Measurements from ENCODE around the gene MARF1.

MARF1 gene

GRCh38 chr16:15605839-15606517, 37.0 kb downstream of the MARF1 start:
- H3K36me3 Mint-ChIP-seq (ENCODE audit: low read depth) = peaks cover 99% of the 10 kb centered on the region
- DNase-seq = no peak
- H3K27me3 Mint-ChIP-seq = no peaks in the 10 kb centered on the region
- H3K27ac Mint-ChIP-seq = peak overlapping the region; percentile 68
- peaks cover 14% of the 10 kb centered on the region for H3K4me1 Mint-ChIP-seq (ENCODE audit: low read depth)
- no peaks in the 10 kb centered on the region for H3K9me3 Mint-ChIP-seq
- no peak overlapping the region for H3K4me3 Mint-ChIP-seq

- Mint-ChIP-seq H3K36me3 (ENCODE audit: low read depth) (peaks cover 99% of the 10 kb centered on the region), H3K9me3 (no peaks in the 10 kb centered on the region), H3K27ac (peak overlapping the region; percentile 68), H3K4me3 (no peak overlapping the region), H3K27me3 (no peaks in the 10 kb centered on the region), H3K4me1 (ENCODE audit: low read depth) (peaks cover 6% of the 10 kb centered on the region)
- no peak for DNase-seq
Measured at GRCh38 chr16:15604460-15605440, 38.2 kb downstream of the MARF1 start.

- peaks cover 14% of the 10 kb centered on the region for H3K4me1 Mint-ChIP-seq (ENCODE audit: low read depth)
- DNase-seq = no peak
- no peaks in the 10 kb centered on the region for H3K27me3 Mint-ChIP-seq
- no peak overlapping the region for H3K4me3 Mint-ChIP-seq
- H3K27ac Mint-ChIP-seq = no peak overlapping the region
- H3K9me3 Mint-ChIP-seq = no peaks in the 10 kb centered on the region
- peaks cover 98% of the 10 kb centered on the region for H3K36me3 Mint-ChIP-seq (ENCODE audit: low read depth)
Measured at GRCh38 chr16:15602285-15603044, 40.5 kb downstream of the MARF1 start.

GRCh38 chr16:15601212-15601879, 41.6 kb downstream of the MARF1 start:
- Mint-ChIP-seq H3K4me1 (ENCODE audit: low read depth) (peaks cover 14% of the 10 kb centered on the region), H3K9me3 (no peaks in the 10 kb centered on the region), H3K4me3 (no peak overlapping the region), H3K36me3 (ENCODE audit: low read depth) (peaks cover 98% of the 10 kb centered on the region), H3K27ac (peak overlapping the region; percentile 48), H3K27me3 (no peaks in the 10 kb centered on the region)
- no peak for DNase-seq

- Mint-ChIP-seq H3K4me1 (ENCODE audit: low read depth) (peaks cover 25% of the 10 kb centered on the region), H3K27ac (peak overlapping the region; percentile 42)
Measured at GRCh38 chr16:15599303-15600070, 43.5 kb downstream of the MARF1 start.

GRCh38 chr16:15598648-15599190, 44.2 kb downstream of the MARF1 start:
- Mint-ChIP-seq H3K4me1 (ENCODE audit: low read depth) (peaks cover 30% of the 10 kb centered on the region), H3K4me3 (no peak overlapping the region), H3K27me3 (no peaks in the 10 kb centered on the region)

More at GRCh38 chr16:15599303-15600070, 43.5 kb downstream of the MARF1 start:
- H3K27me3 Mint-ChIP-seq = no peaks in the 10 kb centered on the region
- peaks cover 98% of the 10 kb centered on the region for H3K36me3 Mint-ChIP-seq (ENCODE audit: low read depth)
- H3K4me3 Mint-ChIP-seq = no peak overlapping the region
- no peaks in the 10 kb centered on the region for H3K9me3 Mint-ChIP-seq
- DNase-seq = no peak

GRCh38 chr16:15597822-15598647, 44.9 kb downstream of the MARF1 start:
- Mint-ChIP-seq H3K27me3 (no peaks in the 10 kb centered on the region), H3K4me1 (ENCODE audit: low read depth) (peaks cover 37% of the 10 kb centered on the region), H3K36me3 (ENCODE audit: low read depth) (peaks cover 98% of the 10 kb centered on the region), H3K4me3 (no peak overlapping the region), H3K9me3 (no peaks in the 10 kb centered on the region), H3K27ac (peak overlapping the region; percentile 88)
- no peak for DNase-seq

More at GRCh38 chr16:15598648-15599190, 44.2 kb downstream of the MARF1 start:
- Mint-ChIP-seq H3K9me3 (no peaks in the 10 kb centered on the region), H3K27ac (peak overlapping the region; percentile 88), H3K36me3 (ENCODE audit: low read depth) (peaks cover 98% of the 10 kb centered on the region)
- no peak for DNase-seq

GRCh38 chr16:15597135-15597534, 45.8 kb downstream of the MARF1 start:
- Mint-ChIP-seq H3K4me1 (ENCODE audit: low read depth) (peaks cover 45% of the 10 kb centered on the region), H3K9me3 (no peaks in the 10 kb centered on the region), H3K27ac (peak overlapping the region; percentile 69), H3K27me3 (no peaks in the 10 kb centered on the region), H3K36me3 (ENCODE audit: low read depth) (peaks cover 97% of the 10 kb centered on the region), H3K4me3 (no peak overlapping the region)
- DNase-seq = no peak

- H3K4me3 Mint-ChIP-seq = no peak overlapping the region
- H3K27ac Mint-ChIP-seq = peak overlapping the region; percentile 82
- H3K4me1 Mint-ChIP-seq (ENCODE audit: low read depth) = peaks cover 65% of the 10 kb centered on the region
- H3K36me3 Mint-ChIP-seq (ENCODE audit: low read depth) = peaks cover 79% of the 10 kb centered on the region
- H3K27me3 Mint-ChIP-seq = no peaks in the 10 kb centered on the region
- no peak for DNase-seq
- no peaks in the 10 kb centered on the region for H3K9me3 Mint-ChIP-seq
Measured at GRCh38 chr16:15594711-15595320, 48.1 kb downstream of the MARF1 start.

- Mint-ChIP-seq H3K27ac (peak overlapping the region; percentile 26), H3K4me3 (no peak overlapping the region), H3K27me3 (no peaks in the 10 kb centered on the region), H3K9me3 (no peaks in the 10 kb centered on the region), H3K36me3 (ENCODE audit: low read depth) (peaks cover 77% of the 10 kb centered on the region), H3K4me1 (ENCODE audit: low read depth) (peaks cover 69% of the 10 kb centered on the region)
- no peak for DNase-seq
Measured at GRCh38 chr16:15593235-15593634, 49.7 kb downstream of the MARF1 start.

- no peak overlapping the region for H3K4me3 Mint-ChIP-seq
- peak; percentile 40 for DNase-seq
- peak overlapping the region; percentile 66 for H3K27ac Mint-ChIP-seq
- no peaks in the 10 kb centered on the region for H3K27me3 Mint-ChIP-seq
- peaks cover 62% of the 10 kb centered on the region for H3K4me1 Mint-ChIP-seq (ENCODE audit: low read depth)
- H3K9me3 Mint-ChIP-seq = peaks cover 4% of the 10 kb centered on the region
- peaks cover 79% of the 10 kb centered on the region for H3K36me3 Mint-ChIP-seq (ENCODE audit: low read depth)
Measured at GRCh38 chr16:15592324-15592723, 50.6 kb downstream of the MARF1 start.

- Mint-ChIP-seq H3K27ac (no peak overlapping the region), H3K27me3 (no peaks in the 10 kb centered on the region), H3K36me3 (ENCODE audit: low read depth) (peaks cover 72% of the 10 kb centered on the region), H3K4me1 (ENCODE audit: low read depth) (peaks cover 31% of the 10 kb centered on the region), H3K4me3 (no peak overlapping the region), H3K9me3 (peaks cover 15% of the 10 kb centered on the region)
- DNase-seq = no peak
Measured at GRCh38 chr16:15587152-15587825, 55.7 kb downstream of the MARF1 start.
